ENCODE data around the gene CYSRT1.
A peak's percentile ranks its signal among the peaks of the same experiment; 100 is the strongest.
"Not testable (repeated sequence)": the region's sequence is repeated elsewhere in the genome, so short reads cannot be mapped to it uniquely, and the experiment has no call there.

The CYSRT1 gene

GRCh38 chr9:137240318-137240840 is 15.4 kb downstream of the CYSRT1 start:
- Histone ChIP-seq H3K27ac (peak overlapping the region; percentile 75 to 94 (median 90)), H3K4me3 (peak overlapping the region; percentile 60 to 79 (median 68)), H3K4me1 (peaks cover 71 to 82% (median 79%) of the 10 kb centered on the region in 10 experiments), H3K9me3 (replicated peaks in 1 of 11) (peaks cover 0 to 3% (median 0%) of the 10 kb centered on the region in 11 experiments; a peak in 1 of 22 replicates), H4K20me1 (peaks cover 30 to 76% (median 71%) of the 10 kb centered on the region in 11 experiments), H3K27me3 (no peaks in the 10 kb centered on the region), H3K36me3 (peaks cover 23 to 30% (median 27%) of the 10 kb centered on the region in 11 experiments), H3K4me2 (peak overlapping the region; percentile 90 to 98 (median 95)), H3K9ac (peak overlapping the region; percentile 83 to 93 (median 88))
- no peak for TF ChIP-seq Cebpa-rat (IDR thresholded peaks at IDR 0.05)

DNA sequence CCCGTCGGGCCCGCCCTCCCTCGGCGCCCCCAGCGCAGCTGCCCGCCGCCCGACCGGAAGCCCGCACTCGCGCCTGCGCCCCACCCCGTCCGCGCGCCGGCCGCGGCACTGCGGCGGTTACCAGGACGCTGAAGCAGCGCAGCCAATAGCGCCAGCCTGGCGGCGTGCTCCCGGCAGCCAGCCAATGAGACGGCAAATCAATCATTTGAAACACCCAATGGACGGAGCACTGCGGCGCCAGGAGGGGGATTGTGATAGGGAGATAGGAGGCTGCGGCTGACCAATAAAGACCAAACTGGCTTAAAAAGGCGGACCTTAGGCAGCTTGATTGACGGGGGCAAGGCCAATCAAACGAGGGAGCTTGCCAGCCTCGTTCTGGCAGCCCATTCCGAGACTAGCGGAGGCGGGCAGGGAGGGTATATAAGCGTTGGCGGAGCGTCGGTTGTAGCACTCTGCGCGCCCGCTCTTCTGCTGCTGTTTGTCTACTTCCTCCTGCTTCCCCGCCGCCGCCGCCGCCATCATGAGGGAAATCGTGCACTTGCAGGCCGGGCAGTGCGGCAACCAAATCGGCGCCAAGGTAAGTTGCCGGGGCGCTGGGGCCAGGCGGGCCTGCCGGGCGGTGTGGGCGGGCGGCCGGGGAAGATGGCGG is 16.0 kb downstream of the CYSRT1 start, which contains the start of gene TUBB4B:
TSS of gene TUBB4B (plus strand) at position 447 of the 649 bp plus-strand sequence. CDS start at position 521, 74 bp downstream.
- H3K9ac ChIP-seq: peak within 1 kb of the TSS; percentile 86 to 97 (median 94)
- TF ChIP-seq Cebpa-rat (IDR thresholded peaks at IDR 0.05): no peak
- H3K27me3 ChIP-seq: no peaks in the 10 kb centered on the region
- H3K36me3 ChIP-seq: peaks cover 23 to 30% (median 27%) of the 10 kb centered on the region in 11 experiments
- peaks cover 0 to 3% (median 0%) of the 10 kb centered on the region in 11 experiments; a peak in 1 of 22 replicates for H3K9me3 ChIP-seq (replicated peaks in 1 of 11)
- peak within 1 kb of the TSS; percentile 80 to 98 (median 93) for H3K27ac ChIP-seq
- peak within 1 kb of the TSS; percentile 83 to 99 (median 98) for H3K4me3 ChIP-seq
- H4K20me1 ChIP-seq: peaks cover 30 to 76% (median 67%) of the 10 kb centered on the region in 11 experiments
- peak within 1 kb of the TSS; percentile 92 to 100 (median 97) for H3K4me2 ChIP-seq
- peaks cover 66 to 82% (median 79%) of the 10 kb centered on the region in 10 experiments for H3K4me1 ChIP-seq

GRCh38 chr9:137241490-137242268 is 16.7 kb downstream of the CYSRT1 start:
- Histone ChIP-seq H3K9me3 (replicated peaks in 1 of 11) (peaks cover 0 to 3% (median 0%) of the 10 kb centered on the region in 11 experiments; a peak in 1 of 22 replicates), H3K36me3 (peaks cover 23 to 30% (median 27%) of the 10 kb centered on the region in 11 experiments), H3K4me1 (peaks cover 60 to 82% (median 78%) of the 10 kb centered on the region in 10 experiments), H3K4me3 (peak overlapping the region; percentile 83 to 99 (median 98)), H3K4me2 (peak overlapping the region; percentile 78 to 100 (median 97)), H3K27ac (peak overlapping the region; percentile 80 to 98 (median 89)), H4K20me1 (peaks cover 30 to 77% (median 66%) of the 10 kb centered on the region in 11 experiments), H3K9ac (peak overlapping the region; percentile 86 to 97 (median 94)), H3K27me3 (no peaks in the 10 kb centered on the region)
- no peak for TF ChIP-seq Cebpa-rat (IDR thresholded peaks at IDR 0.05)

DNA sequence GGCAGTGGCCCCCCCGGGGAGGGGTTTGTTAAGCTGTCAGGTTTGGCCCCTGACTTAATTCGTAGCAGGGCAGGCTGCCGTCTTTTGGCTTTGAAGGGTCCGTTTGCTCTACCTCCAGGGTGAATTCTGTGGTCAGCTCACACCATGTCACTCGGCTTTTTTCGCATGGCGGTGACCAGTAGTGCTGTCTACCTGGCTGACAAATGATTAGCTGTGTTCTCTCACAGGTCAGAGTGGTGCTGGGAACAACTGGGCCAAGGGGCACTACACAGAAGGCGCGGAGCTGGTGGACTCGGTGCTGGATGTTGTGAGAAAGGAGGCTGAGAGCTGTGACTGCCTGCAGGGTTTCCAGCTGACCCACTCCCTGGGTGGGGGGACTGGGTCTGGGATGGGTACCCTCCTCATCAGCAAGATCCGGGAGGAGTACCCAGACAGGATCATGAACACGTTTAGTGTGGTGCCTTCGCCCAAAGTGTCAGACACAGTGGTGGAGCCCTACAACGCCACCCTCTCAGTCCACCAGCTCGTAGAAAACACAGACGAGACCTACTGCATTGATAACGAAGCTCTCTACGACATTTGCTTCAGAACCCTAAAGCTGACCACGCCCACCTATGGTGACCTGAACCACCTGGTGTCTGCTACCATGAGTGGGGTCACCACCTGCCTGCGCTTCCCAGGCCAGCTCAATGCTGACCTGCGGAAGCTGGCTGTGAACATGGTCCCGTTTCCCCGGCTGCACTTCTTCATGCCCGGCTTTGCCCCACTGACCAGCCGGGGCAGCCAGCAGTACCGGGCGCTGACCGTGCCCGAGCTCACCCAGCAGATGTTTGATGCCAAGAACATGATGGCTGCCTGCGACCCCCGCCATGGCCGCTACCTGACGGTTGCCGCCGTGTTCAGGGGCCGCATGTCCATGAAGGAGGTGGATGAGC is 17.6 kb downstream of the CYSRT1 start:
- Histone ChIP-seq H3K4me2 (peak overlapping the region; percentile 78 to 100 (median 97)), H3K27ac (peak overlapping the region; percentile 44 to 98 (median 89); a peak in 21 of 22 replicates), H3K4me1 (peaks cover 51 to 82% (median 71%) of the 10 kb centered on the region in 10 experiments), H3K9ac (peak overlapping the region; percentile 86 to 97 (median 94)), H3K9me3 (replicated peaks in 1 of 11) (peaks cover 0 to 3% (median 0%) of the 10 kb centered on the region in 11 experiments; a peak in 1 of 22 replicates), H3K36me3 (peaks cover 23 to 30% (median 27%) of the 10 kb centered on the region in 11 experiments), H3K27me3 (no peaks in the 10 kb centered on the region), H4K20me1 (peaks cover 30 to 74% (median 61%) of the 10 kb centered on the region in 11 experiments), H3K4me3 (peak overlapping the region; percentile 83 to 99 (median 98))
- TF ChIP-seq Cebpa-rat (IDR thresholded peaks at IDR 0.05): no peak

DNA sequence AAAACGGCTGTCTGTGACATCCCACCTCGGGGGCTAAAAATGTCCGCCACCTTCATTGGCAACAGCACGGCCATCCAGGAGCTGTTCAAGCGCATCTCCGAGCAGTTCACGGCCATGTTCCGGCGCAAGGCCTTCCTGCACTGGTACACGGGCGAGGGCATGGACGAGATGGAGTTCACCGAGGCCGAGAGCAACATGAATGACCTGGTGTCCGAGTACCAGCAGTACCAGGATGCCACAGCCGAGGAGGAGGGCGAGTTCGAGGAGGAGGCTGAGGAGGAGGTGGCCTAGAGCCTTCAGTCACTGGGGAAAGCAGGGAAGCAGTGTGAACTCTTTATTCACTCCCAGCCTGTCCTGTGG is 18.3 kb downstream of the CYSRT1 start:
- not testable (repeated sequence) for H3K9me3 ChIP-seq (replicated peaks in 1 of 11); H3K27ac ChIP-seq; H3K27me3 ChIP-seq
- H4K20me1 ChIP-seq: peaks cover 30 to 66% (median 54%) of the 10 kb centered on the region in 11 experiments
- H3K9ac ChIP-seq: peak overlapping the region; percentile 60 to 97 (median 94); a peak in 18 of 22 replicates
- peak overlapping the region; percentile 78 to 100 (median 97) for H3K4me2 ChIP-seq
- H3K4me1 ChIP-seq: peaks cover 44 to 81% (median 67%) of the 10 kb centered on the region in 10 experiments
- H3K36me3 ChIP-seq: peaks cover 23 to 30% (median 27%) of the 10 kb centered on the region in 11 experiments
- H3K4me3 ChIP-seq: peak overlapping the region in 8 of 10 experiments; percentile 83 to 99 (median 98); a peak in 15 of 20 replicates

DNA sequence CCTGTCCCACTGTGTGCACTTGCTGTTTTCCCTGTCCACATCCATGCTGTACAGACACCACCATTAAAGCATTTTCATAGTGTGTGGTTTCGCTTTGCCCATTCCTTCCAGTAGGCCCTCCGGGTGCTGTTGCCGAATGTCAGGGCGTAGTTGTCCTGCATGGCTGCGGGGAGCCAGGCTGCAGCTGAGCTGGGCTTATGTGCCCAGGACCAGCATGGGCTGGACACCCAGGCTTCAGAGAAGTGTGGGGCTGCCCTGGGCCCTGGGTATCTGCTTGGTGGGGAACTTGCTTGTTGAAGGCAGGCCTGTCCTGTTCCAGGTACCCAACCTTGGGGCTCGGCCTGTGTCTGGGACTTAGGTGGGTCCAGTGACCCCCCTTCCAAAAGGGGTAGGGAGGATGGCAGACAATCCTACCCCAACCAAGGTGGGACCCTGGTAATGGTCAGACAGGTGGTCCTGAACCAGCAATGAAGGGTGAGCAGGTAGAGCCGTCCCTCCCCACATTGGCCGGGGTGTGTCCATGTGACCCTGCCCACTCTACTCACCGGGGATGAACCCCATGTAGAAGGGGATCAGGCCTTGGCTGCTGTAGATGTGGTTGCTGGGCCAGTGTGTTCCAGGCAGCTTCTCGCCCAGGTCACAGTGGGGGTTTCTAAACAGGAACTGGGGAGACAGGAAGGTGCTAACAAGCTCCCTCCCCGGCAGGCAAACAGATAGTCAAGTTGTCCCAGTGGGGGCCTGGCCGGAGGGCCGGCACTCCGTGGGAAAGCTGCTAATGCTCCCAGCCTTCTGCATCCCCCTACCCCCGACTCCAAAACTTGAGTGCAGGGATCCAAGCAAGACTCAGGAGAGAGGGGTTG is 18.9 kb downstream of the CYSRT1 start:
- H3K4me2 ChIP-seq: peak overlapping the region; percentile 78 to 100 (median 97)
- H3K9ac ChIP-seq: peak overlapping the region; percentile 8 to 97 (median 94); a peak in 19 of 22 replicates
- peaks cover 38 to 75% (median 61%) of the 10 kb centered on the region in 10 experiments for H3K4me1 ChIP-seq
- H3K9me3 ChIP-seq (replicated peaks in 1 of 11): peaks cover 0 to 3% (median 0%) of the 10 kb centered on the region in 11 experiments; a peak in 1 of 22 replicates
- no peaks in the 10 kb centered on the region for H3K27me3 ChIP-seq
- H3K36me3 ChIP-seq: peaks cover 23 to 30% (median 27%) of the 10 kb centered on the region in 11 experiments
- peaks cover 30 to 60% (median 48%) of the 10 kb centered on the region in 11 experiments for H4K20me1 ChIP-seq
- no peak for TF ChIP-seq Cebpa-rat (IDR thresholded peaks at IDR 0.05)
- H3K4me3 ChIP-seq: peak overlapping the region in 8 of 10 experiments; percentile 32 to 99 (median 98); a peak in 14 of 20 replicates
- 0 out of 22 replicates have a peak overlapping the region, but pooled peaks of 2 of the 11 experiments have one; percentile 12 to 15 for H3K27ac ChIP-seq

Measured in BLaER1 treated with 17β-estradiol and CSF1 and Interleukin-3, amounts not matched to agents 10 nM and 100 nM (cell line).